HL-60/S4 treated with phorbol 12-myristate 13-acetate at 8.2 ng/mL for 4 days and 3 days (cell line): ENCODE results near the gene MX2.
"Not testable (repeated sequence)": the region's sequence is repeated elsewhere in the genome, so short reads cannot be mapped to it uniquely, and the experiment has no call there.

Experiments used
- in situ Hi-C: fragments of 300-500 bp; cut with MboI; formaldehyde crosslinking; loops from 2 replicates; pipeline ENCODE4 v1.15.0; 2022; ENCODE audit warnings: low sequenced_read_pairs

Gene MX2, protein sequence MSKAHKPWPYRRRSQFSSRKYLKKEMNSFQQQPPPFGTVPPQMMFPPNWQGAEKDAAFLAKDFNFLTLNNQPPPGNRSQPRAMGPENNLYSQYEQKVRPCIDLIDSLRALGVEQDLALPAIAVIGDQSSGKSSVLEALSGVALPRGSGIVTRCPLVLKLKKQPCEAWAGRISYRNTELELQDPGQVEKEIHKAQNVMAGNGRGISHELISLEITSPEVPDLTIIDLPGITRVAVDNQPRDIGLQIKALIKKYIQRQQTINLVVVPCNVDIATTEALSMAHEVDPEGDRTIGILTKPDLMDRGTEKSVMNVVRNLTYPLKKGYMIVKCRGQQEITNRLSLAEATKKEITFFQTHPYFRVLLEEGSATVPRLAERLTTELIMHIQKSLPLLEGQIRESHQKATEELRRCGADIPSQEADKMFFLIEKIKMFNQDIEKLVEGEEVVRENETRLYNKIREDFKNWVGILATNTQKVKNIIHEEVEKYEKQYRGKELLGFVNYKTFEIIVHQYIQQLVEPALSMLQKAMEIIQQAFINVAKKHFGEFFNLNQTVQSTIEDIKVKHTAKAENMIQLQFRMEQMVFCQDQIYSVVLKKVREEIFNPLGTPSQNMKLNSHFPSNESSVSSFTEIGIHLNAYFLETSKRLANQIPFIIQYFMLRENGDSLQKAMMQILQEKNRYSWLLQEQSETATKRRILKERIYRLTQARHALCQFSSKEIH

GRCh38 chr21:41361786-41362604 is at the start of gene MX2:
Gene MX2 (plus strand): TSS chr21:41362027. CDS start chr21:41376907, 14,880 bp downstream.
- in situ Hi-C loops, result no loop called here

- in situ Hi-C loops, result not testable (repeated sequence)
Measured at GRCh38 chr21:41313285-41314164, 48.3 kb upstream of the MX2 start.

GRCh38 chr21:41315726-41316125 is 46.1 kb upstream of the MX2 start:
- in situ Hi-C loops, result no loop called here

GRCh38 chr21:41316200-41317062 is 45.4 kb upstream of the MX2 start, which contains the start of gene FAM3B:
Gene FAM3B (plus strand): TSS chr21:41316801. CDS start chr21:41316880, 79 bp downstream.
- in situ Hi-C loops, result no loop called here

DNA sequence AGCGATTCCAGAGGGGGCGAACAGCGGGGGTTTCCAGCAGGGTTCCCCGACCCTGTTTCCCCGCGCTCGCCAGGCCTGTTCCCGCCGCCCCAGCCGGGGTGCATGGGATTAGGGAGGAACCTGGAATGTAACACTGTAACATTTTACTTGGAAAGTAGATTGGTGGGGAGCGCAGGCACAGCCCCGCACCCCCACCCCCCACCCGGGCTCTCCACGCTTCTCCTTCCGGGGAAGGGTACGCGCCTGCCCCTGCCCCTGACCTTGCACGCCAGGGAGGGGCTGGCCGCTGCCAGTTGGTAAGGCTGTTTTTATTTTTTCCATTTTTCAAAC is 44.8 kb upstream of the MX2 start:
- in situ Hi-C loops, result no loop called here

DNA sequence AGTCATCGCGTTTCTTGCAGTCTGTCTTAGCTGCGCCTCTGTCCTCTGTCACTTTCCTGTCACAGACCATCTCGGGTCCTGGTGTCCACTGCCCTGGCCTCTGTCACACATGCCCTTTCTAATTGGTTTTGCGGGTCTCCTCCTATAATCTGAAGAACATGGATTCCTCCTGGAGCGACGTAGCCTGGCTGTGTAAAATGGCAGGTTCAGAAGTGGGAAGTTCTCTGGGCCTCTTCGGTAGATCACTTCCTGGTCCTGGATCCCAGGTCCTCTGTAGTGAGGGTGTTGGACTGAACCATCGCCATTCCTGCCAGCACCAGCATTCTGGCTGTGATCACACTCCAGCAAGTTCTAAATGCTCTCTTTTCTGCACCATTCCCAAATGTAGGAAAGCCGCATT is 44.4 kb upstream of the MX2 start:
- in situ Hi-C loops, result no loop called here

DNA sequence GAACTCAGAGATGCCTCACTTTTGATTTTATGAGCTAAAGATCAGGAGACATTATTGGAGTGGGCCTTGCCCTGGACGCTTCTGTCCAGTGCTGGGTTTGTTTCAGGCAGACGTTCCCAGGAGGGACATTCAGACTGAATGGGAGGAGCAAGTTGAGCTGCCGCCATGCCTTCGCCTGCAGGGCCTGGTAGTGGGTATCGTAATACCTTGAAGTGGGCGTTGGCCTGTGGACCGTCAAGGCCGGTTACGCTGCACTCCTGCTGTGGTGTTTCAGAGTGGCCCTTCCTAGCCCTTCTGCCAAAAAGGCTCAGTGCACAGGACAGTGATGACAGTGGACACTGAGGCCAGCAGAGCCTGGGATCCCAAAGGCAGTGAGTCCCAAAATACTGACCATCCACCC is 43.6 kb upstream of the MX2 start:
- in situ Hi-C loops, result no loop called here

- in situ Hi-C loops, result no loop called here
Measured at GRCh38 chr21:41319273-41319672, 42.6 kb upstream of the MX2 start.

GRCh38 chr21:41321211-41321907 is 40.5 kb upstream of the MX2 start:
- in situ Hi-C loops, result no loop called here

GRCh38 chr21:41321908-41322495 is 39.8 kb upstream of the MX2 start:
- in situ Hi-C loops, result no loop called here

- in situ Hi-C loops, result no loop called here
Measured at GRCh38 chr21:41322496-41323382, 39.1 kb upstream of the MX2 start.

DNA sequence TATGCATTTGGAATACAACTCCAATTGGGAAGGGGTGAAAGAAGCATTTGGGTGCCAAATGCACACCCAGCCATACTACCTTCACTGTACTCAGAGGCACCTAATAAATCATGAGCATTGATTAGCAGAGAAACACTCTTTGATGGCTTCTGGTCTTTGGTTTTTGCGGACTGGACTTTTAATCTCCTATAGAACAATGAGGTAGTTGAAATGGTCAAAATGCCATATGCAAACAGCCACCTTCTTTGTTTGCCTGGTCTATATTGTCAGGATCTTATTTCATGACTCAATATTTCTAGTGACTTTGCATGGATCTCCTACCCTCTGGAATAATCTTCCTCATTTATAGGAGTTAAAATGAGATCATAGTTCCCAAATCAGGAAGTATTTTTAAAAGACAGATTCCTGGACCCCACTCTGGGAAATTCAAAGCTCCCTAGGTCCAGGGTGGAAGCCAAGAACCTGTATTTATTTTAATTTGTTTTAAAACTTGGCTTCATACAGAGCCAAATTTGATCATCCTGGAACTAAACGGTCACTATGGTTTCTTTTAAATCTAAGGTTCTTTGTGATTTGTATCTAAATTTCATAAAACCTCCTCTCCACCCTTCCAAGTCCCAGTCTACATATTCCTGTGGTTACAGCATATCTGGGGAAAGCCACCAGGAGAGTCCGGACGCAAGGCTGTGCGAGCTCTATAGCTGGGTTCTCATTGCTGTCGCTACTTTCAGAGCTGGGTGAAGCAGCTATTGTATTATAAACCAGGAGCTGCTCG is 36.5 kb upstream of the MX2 start:
- in situ Hi-C loops, result no loop called here

DNA sequence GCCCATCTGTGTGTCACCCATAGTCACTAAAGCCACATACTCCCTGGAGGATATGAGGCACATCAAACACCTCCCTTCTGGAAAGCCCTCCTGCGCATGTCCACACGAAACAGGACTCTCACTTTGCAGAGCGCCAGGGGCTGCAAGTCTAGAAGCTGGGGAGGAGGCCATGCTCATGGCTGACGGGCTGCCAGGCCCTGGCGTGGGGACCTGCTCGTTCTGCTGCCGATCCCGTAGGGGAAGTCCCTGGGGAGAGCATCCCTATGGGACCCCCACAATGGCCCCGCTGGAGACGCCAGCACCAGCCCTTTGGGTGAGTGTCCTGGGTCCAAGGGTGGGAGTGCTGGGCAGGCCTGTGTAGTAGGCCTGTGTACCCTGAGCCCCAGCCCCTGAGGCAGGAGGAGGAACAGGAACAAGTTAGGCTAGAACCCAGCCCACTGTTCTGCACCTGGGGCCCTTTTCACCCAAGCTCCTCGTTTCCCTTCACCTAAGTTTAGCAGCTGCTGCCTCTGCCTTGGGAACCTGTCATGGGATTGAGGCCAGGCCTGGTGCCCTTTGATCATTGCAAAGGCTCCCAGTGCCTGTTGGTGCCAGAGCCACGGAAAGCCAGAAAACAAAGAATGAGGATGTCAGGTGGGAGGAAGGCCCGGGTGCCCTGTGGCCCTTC is 35.3 kb upstream of the MX2 start:
- in situ Hi-C loops, result no loop called here

DNA sequence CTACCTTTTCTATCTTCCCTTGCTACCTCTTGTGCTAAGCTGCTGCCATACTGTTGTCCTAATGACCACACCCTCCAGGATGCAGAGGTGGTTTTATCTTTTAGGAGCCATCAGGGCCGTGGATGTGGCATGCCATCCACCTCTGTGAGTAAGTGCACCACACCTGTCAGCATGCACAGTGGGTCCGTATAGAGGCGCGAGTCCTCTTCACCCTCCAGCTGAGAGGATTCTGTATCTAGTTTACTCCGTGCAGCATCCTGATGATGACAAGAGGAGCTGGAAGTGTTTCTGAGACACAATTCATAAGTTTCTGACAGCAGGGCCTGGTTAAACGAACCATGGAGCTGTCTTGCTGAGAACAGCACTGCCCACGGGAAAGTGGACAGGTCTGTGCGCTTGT is 34.1 kb upstream of the MX2 start:
- in situ Hi-C loops, result no loop called here

DNA sequence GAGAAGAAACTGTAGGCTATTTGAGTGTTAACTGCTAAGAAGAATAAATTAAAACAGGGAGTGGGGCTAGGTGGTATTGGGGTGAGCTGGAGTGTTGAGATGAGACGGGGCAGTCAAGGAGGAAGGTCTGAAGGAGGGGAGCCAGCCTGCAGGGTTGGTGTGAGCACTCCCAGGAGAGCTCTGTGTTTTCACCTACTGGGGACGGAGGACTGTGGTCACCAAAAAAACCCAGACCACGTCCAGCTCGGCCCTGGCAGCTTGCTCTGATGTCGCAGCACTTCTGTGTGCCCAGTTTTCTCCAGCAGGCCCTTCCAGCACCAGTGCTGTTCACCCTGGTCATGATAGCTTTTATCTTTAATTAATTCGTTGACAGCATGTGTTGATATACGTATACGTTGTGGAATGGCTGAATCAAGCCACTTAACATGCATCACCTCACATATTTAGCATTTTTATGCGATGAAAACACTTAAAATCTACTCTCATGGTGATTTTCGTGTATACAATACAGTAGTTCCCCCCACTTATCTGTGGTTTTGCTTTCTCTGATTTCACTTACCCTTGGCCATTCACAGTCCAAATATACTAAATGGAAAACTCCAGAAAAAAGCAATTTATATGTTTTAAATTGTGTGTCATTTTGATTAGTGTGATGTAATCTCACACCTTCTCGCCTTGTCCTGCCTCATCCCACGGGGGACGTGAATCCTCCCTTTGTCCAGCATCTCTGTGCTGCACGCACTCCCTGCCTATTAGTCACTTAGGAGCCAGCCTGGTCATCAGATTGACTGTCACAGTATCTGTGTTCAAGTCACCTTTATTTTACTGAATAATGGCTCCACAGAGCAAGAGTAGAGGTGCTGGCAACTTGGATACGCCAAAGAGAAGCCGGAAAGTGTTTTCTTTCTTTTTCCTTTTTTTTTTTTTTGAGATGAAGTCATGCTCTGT is 32.9 kb upstream of the MX2 start:
- in situ Hi-C loops, result no loop called here
